ENCODE data around the gene TVP23C.
A peak's percentile ranks its signal among the peaks of the same experiment; 100 is the strongest.
"Not testable (repeated sequence)": the region's sequence is repeated elsewhere in the genome, so short reads cannot be mapped to it uniquely, and the experiment has no call there.

TVP23C gene

GRCh38 chr17:15563375-15563857, at the start of gene TVP23C:
Gene TVP23C, minus strand, starts transcription at chr17:15563483. Its CDS starts 35 bp downstream, at chr17:15563448.
- not testable (repeated sequence) for H3K27ac ChIP-seq (ENCODE audit: low read depth, low read length); H3K4me1 ChIP-seq (ENCODE audit: insufficient read depth, low read length); H3K27me3 ChIP-seq (ENCODE audit: control insufficient read depth in 1 of 2, insufficient read depth in 2 of 2, low read length in 2 of 2); H3K9me3 ChIP-seq (ENCODE audit: low read length); H3K9ac ChIP-seq (ENCODE audit: low read length); H3K36me3 ChIP-seq (ENCODE audit: insufficient read depth, low read length)
- H3K4me3 ChIP-seq (ENCODE audit: low read depth in 1 of 2, low read length in 2 of 2): peak within 1 kb of the TSS; percentile 35 to 50

- not testable (repeated sequence) for H3K9ac ChIP-seq (ENCODE audit: low read length); H3K27ac ChIP-seq (ENCODE audit: low read depth, low read length); H3K4me1 ChIP-seq (ENCODE audit: insufficient read depth, low read length); H3K36me3 ChIP-seq (ENCODE audit: insufficient read depth, low read length); H3K4me3 ChIP-seq (ENCODE audit: low read depth in 1 of 2, low read length in 2 of 2); H3K9me3 ChIP-seq (ENCODE audit: low read length); H3K27me3 ChIP-seq (ENCODE audit: control insufficient read depth in 1 of 2, insufficient read depth in 2 of 2, low read length in 2 of 2)
These were observed 29.7 kb upstream of the TVP23C start for GRCh38 chr17:15592960-15593359.

- H3K9ac ChIP-seq (ENCODE audit: low read length); H3K27me3 ChIP-seq (ENCODE audit: control insufficient read depth in 1 of 2, insufficient read depth in 2 of 2, low read length in 2 of 2); H3K4me1 ChIP-seq (ENCODE audit: insufficient read depth, low read length); H3K36me3 ChIP-seq (ENCODE audit: insufficient read depth, low read length); H3K4me3 ChIP-seq (ENCODE audit: low read depth in 1 of 2, low read length in 2 of 2); H3K9me3 ChIP-seq (ENCODE audit: low read length); H3K27ac ChIP-seq (ENCODE audit: low read depth, low read length): not testable (repeated sequence)
These were observed 28.7 kb upstream of the TVP23C start for GRCh38 chr17:15591986-15592385.

GRCh38 chr17:15590844-15591243, 27.6 kb upstream of the TVP23C start:
- not testable (repeated sequence) for H3K36me3 ChIP-seq (ENCODE audit: insufficient read depth, low read length); H3K9ac ChIP-seq (ENCODE audit: low read length); H3K27ac ChIP-seq (ENCODE audit: low read depth, low read length); H3K4me3 ChIP-seq (ENCODE audit: low read depth in 1 of 2, low read length in 2 of 2); H3K4me1 ChIP-seq (ENCODE audit: insufficient read depth, low read length); H3K27me3 ChIP-seq (ENCODE audit: control insufficient read depth in 1 of 2, insufficient read depth in 2 of 2, low read length in 2 of 2); H3K9me3 ChIP-seq (ENCODE audit: low read length)

DNA sequence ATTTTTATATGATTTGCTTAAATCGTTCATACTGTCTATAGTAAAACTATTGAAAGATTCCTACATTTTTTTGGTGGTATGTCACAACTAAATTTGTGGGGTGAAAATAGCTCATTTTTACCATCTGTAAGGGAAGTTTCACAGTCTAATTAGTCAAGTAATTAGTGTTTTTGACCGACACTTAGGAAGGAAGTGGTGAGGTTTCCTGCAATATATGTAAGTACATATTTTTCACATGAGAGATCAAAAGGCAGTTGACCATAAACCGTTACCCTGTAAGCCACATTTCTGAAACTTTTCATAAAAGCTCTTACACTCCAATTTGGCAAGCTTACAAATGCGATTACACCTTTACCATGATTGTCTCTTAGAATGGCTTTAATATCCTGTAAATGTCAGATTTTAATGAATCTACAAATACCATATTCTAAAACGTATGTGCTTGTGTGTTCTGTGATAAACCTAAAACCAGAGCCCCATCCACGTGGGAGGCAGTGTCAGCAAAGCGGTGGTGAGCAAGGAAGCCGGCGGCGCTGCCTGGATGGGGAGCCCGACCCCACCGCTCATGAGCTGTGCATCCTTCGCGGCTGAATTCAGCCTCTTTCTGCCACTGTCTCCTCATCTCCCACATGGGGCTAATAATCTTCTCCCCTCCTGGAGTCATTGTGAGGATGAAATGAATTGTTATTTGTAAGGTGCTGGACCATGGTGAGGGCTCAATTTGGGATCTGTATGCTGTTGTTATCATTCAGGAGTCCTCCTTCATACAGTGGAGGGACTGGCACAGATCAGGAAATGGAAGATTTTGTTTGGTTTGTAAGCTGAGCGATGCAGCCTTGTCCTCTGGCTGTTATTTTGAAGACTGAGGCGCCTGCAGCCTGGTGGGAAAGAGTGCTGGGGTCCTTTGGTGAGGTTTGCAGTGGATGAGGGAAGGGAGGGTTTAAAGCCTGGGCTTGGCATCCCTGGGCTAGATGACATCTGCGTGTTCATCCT, 26.6 kb upstream of the TVP23C start:
- H3K27ac ChIP-seq (ENCODE audit: low read depth, low read length); H3K4me1 ChIP-seq (ENCODE audit: insufficient read depth, low read length); H3K9me3 ChIP-seq (ENCODE audit: low read length); H3K9ac ChIP-seq (ENCODE audit: low read length); H3K4me3 ChIP-seq (ENCODE audit: low read depth in 1 of 2, low read length in 2 of 2); H3K36me3 ChIP-seq (ENCODE audit: insufficient read depth, low read length); H3K27me3 ChIP-seq (ENCODE audit: control insufficient read depth in 1 of 2, insufficient read depth in 2 of 2, low read length in 2 of 2): not testable (repeated sequence)

DNA sequence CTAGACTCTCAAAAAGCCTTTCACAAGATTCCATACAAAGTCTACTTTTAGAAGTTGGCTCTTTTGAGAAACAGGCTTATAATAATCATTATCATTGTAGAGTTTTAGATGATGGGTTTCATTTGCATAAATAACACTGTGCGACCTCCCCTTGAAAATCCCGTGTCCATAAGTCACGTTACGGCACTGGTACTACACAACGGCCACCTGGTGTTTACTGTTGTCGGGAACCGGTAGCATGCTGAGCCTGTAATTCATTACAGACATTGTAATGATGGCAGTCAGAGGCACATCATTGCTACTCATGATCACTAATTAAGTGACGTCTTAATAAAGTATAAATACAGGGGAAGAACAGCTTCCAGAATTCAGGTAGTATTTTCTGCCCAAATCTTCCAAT, 24.7 kb upstream of the TVP23C start:
- not testable (repeated sequence) for H3K27ac ChIP-seq (ENCODE audit: low read depth, low read length)

GRCh38 chr17:15583313-15583712, 20.0 kb upstream of the TVP23C start:
- H3K4me3 ChIP-seq (ENCODE audit: low read depth in 1 of 2, low read length in 2 of 2); H3K27me3 ChIP-seq (ENCODE audit: control insufficient read depth in 1 of 2, insufficient read depth in 2 of 2, low read length in 2 of 2); H3K9ac ChIP-seq (ENCODE audit: low read length); H3K4me1 ChIP-seq (ENCODE audit: insufficient read depth, low read length); H3K36me3 ChIP-seq (ENCODE audit: insufficient read depth, low read length); H3K9me3 ChIP-seq (ENCODE audit: low read length); H3K27ac ChIP-seq (ENCODE audit: low read depth, low read length): not testable (repeated sequence)

More for the DNA sequence above, 24.7 kb upstream of the TVP23C start:
- not testable (repeated sequence) for H3K27me3 ChIP-seq (ENCODE audit: control insufficient read depth in 1 of 2, insufficient read depth in 2 of 2, low read length in 2 of 2); H3K4me3 ChIP-seq (ENCODE audit: low read depth in 1 of 2, low read length in 2 of 2); H3K36me3 ChIP-seq (ENCODE audit: insufficient read depth, low read length); H3K9ac ChIP-seq (ENCODE audit: low read length); H3K9me3 ChIP-seq (ENCODE audit: low read length); H3K4me1 ChIP-seq (ENCODE audit: insufficient read depth, low read length)

GRCh38 chr17:15581462-15581861, 18.2 kb upstream of the TVP23C start:
- H3K27me3 ChIP-seq (ENCODE audit: control insufficient read depth in 1 of 2, insufficient read depth in 2 of 2, low read length in 2 of 2); H3K9me3 ChIP-seq (ENCODE audit: low read length); H3K4me3 ChIP-seq (ENCODE audit: low read depth in 1 of 2, low read length in 2 of 2); H3K27ac ChIP-seq (ENCODE audit: low read depth, low read length); H3K9ac ChIP-seq (ENCODE audit: low read length); H3K4me1 ChIP-seq (ENCODE audit: insufficient read depth, low read length); H3K36me3 ChIP-seq (ENCODE audit: insufficient read depth, low read length): not testable (repeated sequence)

DNA sequence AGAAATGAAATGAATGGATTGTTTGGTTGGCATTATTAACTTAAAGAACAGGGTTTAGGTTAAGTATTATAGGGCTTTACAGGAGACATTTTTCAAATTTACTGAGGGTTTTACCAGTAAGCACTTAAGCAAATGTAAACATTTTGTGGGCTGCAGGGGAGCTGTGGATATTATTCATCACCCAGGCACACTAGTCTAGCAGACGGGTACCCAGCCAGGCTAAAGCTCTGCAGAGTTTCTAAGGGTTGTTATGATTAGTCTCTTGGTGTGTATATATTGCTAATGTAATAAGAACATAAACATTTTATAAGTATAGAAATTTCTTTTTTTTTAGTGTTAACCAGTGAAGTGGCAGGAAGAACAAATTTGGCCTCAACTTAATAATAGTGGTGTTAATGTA, 13.6 kb upstream of the TVP23C start:
- H3K4me1 ChIP-seq (ENCODE audit: insufficient read depth, low read length); H3K9ac ChIP-seq (ENCODE audit: low read length); H3K27ac ChIP-seq (ENCODE audit: low read depth, low read length); H3K36me3 ChIP-seq (ENCODE audit: insufficient read depth, low read length); H3K9me3 ChIP-seq (ENCODE audit: low read length); H3K27me3 ChIP-seq (ENCODE audit: control insufficient read depth in 1 of 2, insufficient read depth in 2 of 2, low read length in 2 of 2); H3K4me3 ChIP-seq (ENCODE audit: low read depth in 1 of 2, low read length in 2 of 2): not testable (repeated sequence)

DNA sequence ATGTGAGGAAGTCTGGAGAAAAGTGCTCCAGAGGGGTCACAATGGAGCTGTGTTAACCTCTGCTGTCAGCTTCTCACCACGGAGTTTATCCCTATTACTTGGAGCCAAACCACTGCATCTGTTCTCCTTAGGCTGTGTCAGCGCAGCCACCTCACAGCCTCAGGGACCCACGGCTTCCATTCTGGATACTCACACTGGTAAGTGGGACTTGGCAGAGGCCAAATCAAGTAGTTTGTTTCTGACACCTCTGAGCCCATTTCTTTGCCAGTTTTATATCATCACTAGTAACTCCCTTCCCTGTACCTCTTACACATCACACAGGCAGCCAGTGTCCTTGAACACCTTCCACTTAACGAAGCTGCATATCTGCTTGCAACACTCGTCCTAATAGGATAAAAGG, 11.4 kb upstream of the TVP23C start:
- not testable (repeated sequence) for H3K4me1 ChIP-seq (ENCODE audit: insufficient read depth, low read length); H3K4me3 ChIP-seq (ENCODE audit: low read depth in 1 of 2, low read length in 2 of 2); H3K36me3 ChIP-seq (ENCODE audit: insufficient read depth, low read length); H3K27me3 ChIP-seq (ENCODE audit: control insufficient read depth in 1 of 2, insufficient read depth in 2 of 2, low read length in 2 of 2); H3K9ac ChIP-seq (ENCODE audit: low read length); H3K27ac ChIP-seq (ENCODE audit: low read depth, low read length); H3K9me3 ChIP-seq (ENCODE audit: low read length)

DNA sequence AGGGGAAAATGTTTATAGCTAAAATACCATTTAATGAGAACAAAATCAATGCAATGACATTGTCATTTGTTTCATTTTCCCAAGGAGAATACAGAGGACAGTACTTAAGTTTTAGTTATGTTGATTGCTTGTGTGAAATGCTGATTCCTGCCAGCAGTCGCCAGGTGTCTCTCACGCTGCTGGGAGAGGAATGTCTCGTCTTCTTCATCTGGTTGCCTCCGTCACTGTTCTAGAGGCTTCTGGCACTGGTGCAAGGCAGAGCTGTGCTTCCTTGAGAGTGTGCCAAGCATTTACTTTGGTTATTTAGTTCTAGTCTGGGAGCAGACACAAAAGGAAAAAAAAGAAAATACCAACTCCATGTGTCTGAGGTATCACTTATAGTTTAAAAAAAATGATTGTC, 10.6 kb upstream of the TVP23C start:
- not testable (repeated sequence) for H3K4me1 ChIP-seq (ENCODE audit: insufficient read depth, low read length); H3K36me3 ChIP-seq (ENCODE audit: insufficient read depth, low read length); H3K27me3 ChIP-seq (ENCODE audit: control insufficient read depth in 1 of 2, insufficient read depth in 2 of 2, low read length in 2 of 2); H3K9me3 ChIP-seq (ENCODE audit: low read length); H3K4me3 ChIP-seq (ENCODE audit: low read depth in 1 of 2, low read length in 2 of 2); H3K9ac ChIP-seq (ENCODE audit: low read length); H3K27ac ChIP-seq (ENCODE audit: low read depth, low read length)

Data from muscle layer of colon (tissue), 2 donors.